ENCODE results near the gene ZNF12. TPM values are rescaled to one million over a fixed set of nuclear protein-coding genes. Genes with fewer than 3 reads are reported as not detected.

Gene ZNF12
- total RNA-seq, 1 donor from 2014 or later = 21.1 TPM

- H3K4me1 Mint-ChIP-seq (ENCODE audit: low read depth, unreplicated experiment) = no peaks in the 10 kb centered on the region
- H3K36me3 ChIP-seq (ENCODE audit: insufficient read depth, low read length) = peaks cover 4% of the 10 kb centered on the region
- peaks cover 27% of the 10 kb centered on the region for H3K79me2 ChIP-seq (ENCODE audit: insufficient read depth, low read length)
- no peaks in the 10 kb centered on the region for H3K4me1 ChIP-seq (ENCODE audit: insufficient read depth, low read length)
- TF ChIP-seq EZH2 (IDR thresholded peaks at IDR 0.05; ENCODE audit: insufficient read depth, low read length) (no peak), CTCF (IDR thresholded peaks at IDR 0.05; ENCODE audit: insufficient read depth, low read depth, low read length) (no peak)
- no peak overlapping the region for H3K4me3 Mint-ChIP-seq (ENCODE audit: unreplicated experiment)
- H3K27ac Mint-ChIP-seq (ENCODE audit: unreplicated experiment) = no peak overlapping the region
- no peak for FAIRE-seq
- no peak overlapping the region for H3K27ac ChIP-seq (ENCODE audit: low read depth, low read length)
- H2AFZ ChIP-seq (ENCODE audit: low read depth, low read length) = no peak overlapping the region
- no peaks in the 10 kb centered on the region for H3K27me3 ChIP-seq (ENCODE audit: insufficient read depth, low read length)
- H3K27me3 Mint-ChIP-seq (ENCODE audit: low read depth, unreplicated experiment) = no peaks in the 10 kb centered on the region
- no peak overlapping the region for H3K4me2 ChIP-seq (ENCODE audit: low read length)
- peaks cover 4% of the 10 kb centered on the region for H3K9me3 ChIP-seq (ENCODE audit: insufficient read depth, low read depth, low read length)
- DNase-seq (ENCODE audit: low read depth) = no peak
- H3K9ac ChIP-seq (ENCODE audit: low read length) = no peak overlapping the region
- H4K20me1 ChIP-seq (ENCODE audit: insufficient read depth, low read length) = peaks cover 49% of the 10 kb centered on the region
- peaks cover 35% of the 10 kb centered on the region for H3K36me3 Mint-ChIP-seq (ENCODE audit: low read depth, unreplicated experiment)
- H3K4me3 ChIP-seq (ENCODE audit: insufficient read depth, low read depth, low read length) = no peak overlapping the region
- peaks cover 10% of the 10 kb centered on the region for H3K9me3 Mint-ChIP-seq (ENCODE audit: unreplicated experiment)
Observed at GRCh38 chr7:6648066-6648814, 58.5 kb downstream of the ZNF12 start.

- peaks cover 10% of the 10 kb centered on the region for H3K9me3 Mint-ChIP-seq (ENCODE audit: unreplicated experiment)
- Histone ChIP-seq H3K4me1 (ENCODE audit: insufficient read depth, low read length) (no peaks in the 10 kb centered on the region), H3K27me3 (ENCODE audit: insufficient read depth, low read length) (no peaks in the 10 kb centered on the region), H3K9ac (ENCODE audit: low read length) (no peak overlapping the region), H3K4me2 (ENCODE audit: low read length) (no peak overlapping the region), H3K4me3 (ENCODE audit: insufficient read depth, low read depth, low read length) (no peak overlapping the region), H4K20me1 (ENCODE audit: insufficient read depth, low read length) (peaks cover 49% of the 10 kb centered on the region), H2AFZ (ENCODE audit: low read depth, low read length) (no peak overlapping the region), H3K36me3 (ENCODE audit: insufficient read depth, low read length) (peaks cover 4% of the 10 kb centered on the region), H3K79me2 (ENCODE audit: insufficient read depth, low read length) (peaks cover 27% of the 10 kb centered on the region), H3K9me3 (ENCODE audit: insufficient read depth, low read depth, low read length) (peaks cover 3% of the 10 kb centered on the region), H3K27ac (ENCODE audit: low read depth, low read length) (no peak overlapping the region)
- H3K36me3 Mint-ChIP-seq (ENCODE audit: low read depth, unreplicated experiment) = peaks cover 35% of the 10 kb centered on the region
- DNase-seq (ENCODE audit: low read depth) (no peak), FAIRE-seq (no peak)
- H3K27ac Mint-ChIP-seq (ENCODE audit: unreplicated experiment) = no peak overlapping the region
- TF ChIP-seq CTCF (IDR thresholded peaks at IDR 0.05; ENCODE audit: insufficient read depth, low read depth, low read length) (no peak), EZH2 (IDR thresholded peaks at IDR 0.05; ENCODE audit: insufficient read depth, low read length) (no peak)
- no peaks in the 10 kb centered on the region for H3K27me3 Mint-ChIP-seq (ENCODE audit: low read depth, unreplicated experiment)
- H3K4me3 Mint-ChIP-seq (ENCODE audit: unreplicated experiment) = no peak overlapping the region
- no peaks in the 10 kb centered on the region for H3K4me1 Mint-ChIP-seq (ENCODE audit: low read depth, unreplicated experiment)
Observed at GRCh38 chr7:6647541-6647940, 59.2 kb downstream of the ZNF12 start.

- H3K27me3 ChIP-seq (ENCODE audit: insufficient read depth, low read length) = no peaks in the 10 kb centered on the region
- no peak overlapping the region for H3K4me2 ChIP-seq (ENCODE audit: low read length)
- Mint-ChIP-seq H3K4me1 (ENCODE audit: low read depth, unreplicated experiment) (no peaks in the 10 kb centered on the region), H3K27ac (ENCODE audit: unreplicated experiment) (no peak overlapping the region), H3K9me3 (ENCODE audit: unreplicated experiment) (peaks cover 10% of the 10 kb centered on the region), H3K4me3 (ENCODE audit: unreplicated experiment) (no peak overlapping the region), H3K27me3 (ENCODE audit: low read depth, unreplicated experiment) (no peaks in the 10 kb centered on the region), H3K36me3 (ENCODE audit: low read depth, unreplicated experiment) (peaks cover 35% of the 10 kb centered on the region)
- TF ChIP-seq CTCF (IDR thresholded peaks at IDR 0.05; ENCODE audit: insufficient read depth, low read depth, low read length) (no peak), EZH2 (IDR thresholded peaks at IDR 0.05; ENCODE audit: insufficient read depth, low read length) (no peak)
- no peaks in the 10 kb centered on the region for H3K9me3 ChIP-seq (ENCODE audit: insufficient read depth, low read depth, low read length)
- no peaks in the 10 kb centered on the region for H3K4me1 ChIP-seq (ENCODE audit: insufficient read depth, low read length)
- H3K4me3 ChIP-seq (ENCODE audit: insufficient read depth, low read depth, low read length) = no peak overlapping the region
- no peak overlapping the region for H2AFZ ChIP-seq (ENCODE audit: low read depth, low read length)
- FAIRE-seq = no peak
- H3K27ac ChIP-seq (ENCODE audit: low read depth, low read length) = no peak overlapping the region
- no peak overlapping the region for H3K9ac ChIP-seq (ENCODE audit: low read length)
- H3K36me3 ChIP-seq (ENCODE audit: insufficient read depth, low read length) = peaks cover 4% of the 10 kb centered on the region
- H3K79me2 ChIP-seq (ENCODE audit: insufficient read depth, low read length) = peaks cover 27% of the 10 kb centered on the region
- DNase-seq (ENCODE audit: low read depth) = no peak
- peaks cover 53% of the 10 kb centered on the region for H4K20me1 ChIP-seq (ENCODE audit: insufficient read depth, low read length)
Observed at GRCh38 chr7:6647080-6647479, 59.7 kb downstream of the ZNF12 start.
